HG02840 (cell line): ENCODE results near the gene SFT2D2.

Experiments used
- ATAC-seq: cut with Tn5 transposase; IDR thresholded peaks from one replicate; pipeline ENCODE4 v1.9.1; 2021; ENCODE audit warnings: mild to moderate bottlenecking, moderate library complexity, moderate number of reproducible peaks; ENCODE audit not compliant: unreplicated experiment, low FRiP score

SFT2D2 gene

GRCh38 chr1:168263130-168263529 is 37.3 kb downstream of the SFT2D2 start:
- no peak for ATAC-seq

- ATAC-seq, result no peak
Observed at GRCh38 chr1:168264296-168264695, 38.5 kb downstream of the SFT2D2 start.

GRCh38 chr1:168265596-168265995 is 39.8 kb downstream of the SFT2D2 start:
- ATAC-seq, result no peak

- no peak for ATAC-seq
Observed at GRCh38 chr1:168266644-168267186, 40.9 kb downstream of the SFT2D2 start.

- no peak for ATAC-seq
Observed at GRCh38 chr1:168271636-168272035, 45.8 kb downstream of the SFT2D2 start.

- no peak for ATAC-seq
Observed at GRCh38 chr1:168273575-168273974, 47.8 kb downstream of the SFT2D2 start.

GRCh38 chr1:168279253-168279652 is 53.4 kb downstream of the SFT2D2 start:
- no peak for ATAC-seq

GRCh38 chr1:168280296-168280927 is 54.6 kb downstream of the SFT2D2 start, which contains the start of gene TBX19:
TBX19 (plus strand) TSS chr1:168280877; CDS start chr1:168281091, 214 bp downstream.
- no peak for ATAC-seq

- no peak for ATAC-seq
Observed at GRCh38 chr1:168281603-168282325, 56.0 kb downstream of the SFT2D2 start.

GRCh38 chr1:168285521-168285790 is 59.7 kb downstream of the SFT2D2 start:
- no peak for ATAC-seq

- ATAC-seq, result no peak
Observed at GRCh38 chr1:168285971-168286927, 60.4 kb downstream of the SFT2D2 start.

- no peak for ATAC-seq
Observed at GRCh38 chr1:168287237-168287664, 61.4 kb downstream of the SFT2D2 start.

GRCh38 chr1:168288311-168289052 is 62.7 kb downstream of the SFT2D2 start:
- no peak for ATAC-seq

- no peak for ATAC-seq
Observed at GRCh38 chr1:168291222-168291837, 65.5 kb downstream of the SFT2D2 start.

- no peak for ATAC-seq
Observed at GRCh38 chr1:168293356-168293755, 67.6 kb downstream of the SFT2D2 start.

GRCh38 chr1:168295411-168296114 is 69.8 kb downstream of the SFT2D2 start:
- no peak for ATAC-seq

- ATAC-seq, result no peak
Observed at GRCh38 chr1:168297019-168297730, 71.4 kb downstream of the SFT2D2 start.

- no peak for ATAC-seq
Observed at GRCh38 chr1:168298446-168298845, 72.6 kb downstream of the SFT2D2 start.
